Fibroblast of lung (primary cell): ENCODE data around the gene ANXA10.

Experiments used
- EZH2 ChIP-seq: IDR thresholded peaks from 2 replicates; pipeline ENCODE4 v1.5.1; 2012; ENCODE audit warnings: low read length, control low read depth, mild to moderate bottlenecking; ENCODE audit errors: missing control alignments
- TF ChIP-seq, protein P1 (sequence below), 2 donors: IDR thresholded peaks in 1 of 2; conservative IDR thresholded peaks in 1 of 2; 1 replicate in 1 of 2; 2 replicates in 1 of 2; pipeline ENCODE4 v1.5.1; 2011 to 2012; ENCODE audit warnings: low read length in 2 of 2, control low read depth in 1 of 2, inconsistent platforms in 1 of 2, low read depth in 1 of 2, mild to moderate bottlenecking in 1 of 2

DNA sequence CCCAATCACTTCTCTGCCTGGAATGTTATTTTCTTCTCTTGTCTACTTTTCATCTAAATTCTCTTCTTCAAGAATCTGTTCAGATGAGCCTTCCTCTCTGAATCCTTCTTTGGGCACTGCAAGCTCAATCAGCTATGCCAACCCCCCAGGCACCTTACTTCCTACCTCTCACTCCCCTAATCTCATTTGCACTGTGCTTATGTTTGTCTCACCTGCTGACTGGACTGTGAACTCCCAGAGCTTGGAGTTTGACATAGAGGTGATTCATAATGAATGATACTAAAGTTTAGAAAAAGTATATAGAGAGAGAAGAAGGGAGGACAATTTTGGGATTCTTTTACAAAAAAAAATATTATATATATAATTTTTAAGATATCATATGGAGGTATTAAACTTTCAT lies 36.3 kb downstream of the ANXA10 start:
- TF ChIP-seq, protein P1, sequence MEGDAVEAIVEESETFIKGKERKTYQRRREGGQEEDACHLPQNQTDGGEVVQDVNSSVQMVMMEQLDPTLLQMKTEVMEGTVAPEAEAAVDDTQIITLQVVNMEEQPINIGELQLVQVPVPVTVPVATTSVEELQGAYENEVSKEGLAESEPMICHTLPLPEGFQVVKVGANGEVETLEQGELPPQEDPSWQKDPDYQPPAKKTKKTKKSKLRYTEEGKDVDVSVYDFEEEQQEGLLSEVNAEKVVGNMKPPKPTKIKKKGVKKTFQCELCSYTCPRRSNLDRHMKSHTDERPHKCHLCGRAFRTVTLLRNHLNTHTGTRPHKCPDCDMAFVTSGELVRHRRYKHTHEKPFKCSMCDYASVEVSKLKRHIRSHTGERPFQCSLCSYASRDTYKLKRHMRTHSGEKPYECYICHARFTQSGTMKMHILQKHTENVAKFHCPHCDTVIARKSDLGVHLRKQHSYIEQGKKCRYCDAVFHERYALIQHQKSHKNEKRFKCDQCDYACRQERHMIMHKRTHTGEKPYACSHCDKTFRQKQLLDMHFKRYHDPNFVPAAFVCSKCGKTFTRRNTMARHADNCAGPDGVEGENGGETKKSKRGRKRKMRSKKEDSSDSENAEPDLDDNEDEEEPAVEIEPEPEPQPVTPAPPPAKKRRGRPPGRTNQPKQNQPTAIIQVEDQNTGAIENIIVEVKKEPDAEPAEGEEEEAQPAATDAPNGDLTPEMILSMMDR (conservative IDR thresholded peaks at IDR 0.05 in 1 of 2, IDR thresholded peaks at IDR 0.05 in 1 of 2; ENCODE audit: low read depth in 1 of 2, low read length in 2 of 2): no peak
- no peak for TF ChIP-seq EZH2
